ENCODE measurements around the gene DDAH1.

DNA sequence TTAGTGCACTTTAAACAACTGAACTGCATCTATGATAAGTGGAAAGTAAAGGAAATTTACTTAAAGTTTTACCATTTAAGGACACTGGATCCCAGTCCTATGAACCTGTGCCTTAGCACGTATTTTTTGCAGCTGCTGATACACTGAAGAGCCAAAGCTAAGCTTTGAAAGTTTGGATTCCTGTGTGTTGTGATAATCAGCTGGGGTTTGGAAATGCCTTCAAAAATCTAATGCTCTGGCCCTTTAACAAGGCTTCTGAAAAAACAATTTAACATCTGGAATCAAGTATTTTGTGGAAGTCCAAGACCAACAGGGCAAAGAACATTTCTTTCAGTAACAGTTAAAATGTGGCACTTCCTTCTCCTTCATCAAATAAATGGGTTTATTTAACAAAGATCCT is 51.8 kb downstream of the DDAH1 start:
- TF ChIP-seq CTCF (IDR thresholded peaks at IDR 0.05; ENCODE audit: low read depth, low read length, missing input control) = no peak
- TF ChIP-seq, protein P1, sequence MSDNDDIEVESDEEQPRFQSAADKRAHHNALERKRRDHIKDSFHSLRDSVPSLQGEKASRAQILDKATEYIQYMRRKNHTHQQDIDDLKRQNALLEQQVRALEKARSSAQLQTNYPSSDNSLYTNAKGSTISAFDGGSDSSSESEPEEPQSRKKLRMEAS (IDR thresholded peaks at IDR 0.05) = no peak
- no peak for TF ChIP-seq RAD21 (IDR thresholded peaks at IDR 0.05)
- TF ChIP-seq, protein P2, sequence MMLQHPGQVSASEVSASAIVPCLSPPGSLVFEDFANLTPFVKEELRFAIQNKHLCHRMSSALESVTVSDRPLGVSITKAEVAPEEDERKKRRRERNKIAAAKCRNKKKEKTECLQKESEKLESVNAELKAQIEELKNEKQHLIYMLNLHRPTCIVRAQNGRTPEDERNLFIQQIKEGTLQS (IDR thresholded peaks at IDR 0.05) = no peak
- TF ChIP-seq, protein P3, sequence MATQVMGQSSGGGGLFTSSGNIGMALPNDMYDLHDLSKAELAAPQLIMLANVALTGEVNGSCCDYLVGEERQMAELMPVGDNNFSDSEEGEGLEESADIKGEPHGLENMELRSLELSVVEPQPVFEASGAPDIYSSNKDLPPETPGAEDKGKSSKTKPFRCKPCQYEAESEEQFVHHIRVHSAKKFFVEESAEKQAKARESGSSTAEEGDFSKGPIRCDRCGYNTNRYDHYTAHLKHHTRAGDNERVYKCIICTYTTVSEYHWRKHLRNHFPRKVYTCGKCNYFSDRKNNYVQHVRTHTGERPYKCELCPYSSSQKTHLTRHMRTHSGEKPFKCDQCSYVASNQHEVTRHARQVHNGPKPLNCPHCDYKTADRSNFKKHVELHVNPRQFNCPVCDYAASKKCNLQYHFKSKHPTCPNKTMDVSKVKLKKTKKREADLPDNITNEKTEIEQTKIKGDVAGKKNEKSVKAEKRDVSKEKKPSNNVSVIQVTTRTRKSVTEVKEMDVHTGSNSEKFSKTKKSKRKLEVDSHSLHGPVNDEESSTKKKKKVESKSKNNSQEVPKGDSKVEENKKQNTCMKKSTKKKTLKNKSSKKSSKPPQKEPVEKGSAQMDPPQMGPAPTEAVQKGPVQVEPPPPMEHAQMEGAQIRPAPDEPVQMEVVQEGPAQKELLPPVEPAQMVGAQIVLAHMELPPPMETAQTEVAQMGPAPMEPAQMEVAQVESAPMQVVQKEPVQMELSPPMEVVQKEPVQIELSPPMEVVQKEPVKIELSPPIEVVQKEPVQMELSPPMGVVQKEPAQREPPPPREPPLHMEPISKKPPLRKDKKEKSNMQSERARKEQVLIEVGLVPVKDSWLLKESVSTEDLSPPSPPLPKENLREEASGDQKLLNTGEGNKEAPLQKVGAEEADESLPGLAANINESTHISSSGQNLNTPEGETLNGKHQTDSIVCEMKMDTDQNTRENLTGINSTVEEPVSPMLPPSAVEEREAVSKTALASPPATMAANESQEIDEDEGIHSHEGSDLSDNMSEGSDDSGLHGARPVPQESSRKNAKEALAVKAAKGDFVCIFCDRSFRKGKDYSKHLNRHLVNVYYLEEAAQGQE (IDR thresholded peaks at IDR 0.05) = no peak
- TF ChIP-seq EGR1 (IDR thresholded peaks at IDR 0.05; ENCODE audit: low read depth in 2 of 2) = no peak
- TF ChIP-seq, protein P4, sequence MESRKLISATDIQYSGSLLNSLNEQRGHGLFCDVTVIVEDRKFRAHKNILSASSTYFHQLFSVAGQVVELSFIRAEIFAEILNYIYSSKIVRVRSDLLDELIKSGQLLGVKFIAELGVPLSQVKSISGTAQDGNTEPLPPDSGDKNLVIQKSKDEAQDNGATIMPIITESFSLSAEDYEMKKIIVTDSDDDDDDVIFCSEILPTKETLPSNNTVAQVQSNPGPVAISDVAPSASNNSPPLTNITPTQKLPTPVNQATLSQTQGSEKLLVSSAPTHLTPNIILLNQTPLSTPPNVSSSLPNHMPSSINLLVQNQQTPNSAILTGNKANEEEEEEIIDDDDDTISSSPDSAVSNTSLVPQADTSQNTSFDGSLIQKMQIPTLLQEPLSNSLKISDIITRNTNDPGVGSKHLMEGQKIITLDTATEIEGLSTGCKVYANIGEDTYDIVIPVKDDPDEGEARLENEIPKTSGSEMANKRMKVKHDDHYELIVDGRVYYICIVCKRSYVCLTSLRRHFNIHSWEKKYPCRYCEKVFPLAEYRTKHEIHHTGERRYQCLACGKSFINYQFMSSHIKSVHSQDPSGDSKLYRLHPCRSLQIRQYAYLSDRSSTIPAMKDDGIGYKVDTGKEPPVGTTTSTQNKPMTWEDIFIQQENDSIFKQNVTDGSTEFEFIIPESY (IDR thresholded peaks at IDR 0.05) = no peak
- TF ChIP-seq TAF1 (conservative IDR thresholded peaks at IDR 0.05) = no peak
- TF ChIP-seq GABPA (IDR thresholded peaks at IDR 0.05 in 1 of 2, conservative IDR thresholded peaks at IDR 0.05 in 1 of 2) = no peak
- no peak for TF ChIP-seq NR2F2 (IDR thresholded peaks at IDR 0.05)
- no peak for TF ChIP-seq JUND (IDR thresholded peaks at IDR 0.05)
- TF ChIP-seq YY1 (IDR thresholded peaks at IDR 0.05) = no peak
- no peak for TF ChIP-seq FOXA1 (IDR thresholded peaks at IDR 0.05)
- TF ChIP-seq HNF4G (IDR thresholded peaks at IDR 0.05) = no peak
